HL-60/S4 treated with phorbol 12-myristate 13-acetate at 8.2 ng/mL for 4 days and 3 days (cell line): Measurements from ENCODE around the gene BHLHA9.
"Not testable (repeated sequence)": the region's sequence is repeated elsewhere in the genome, so short reads cannot be mapped to it uniquely, and the experiment has no call there.

ENCODE experiments used
- in situ Hi-C: fragments of 300-500 bp; cut with MboI; formaldehyde crosslinking; loops from 2 replicates; pipeline ENCODE4 v1.15.0; 2022; ENCODE audit warnings: low sequenced_read_pairs

Gene BHLHA9

DNA sequence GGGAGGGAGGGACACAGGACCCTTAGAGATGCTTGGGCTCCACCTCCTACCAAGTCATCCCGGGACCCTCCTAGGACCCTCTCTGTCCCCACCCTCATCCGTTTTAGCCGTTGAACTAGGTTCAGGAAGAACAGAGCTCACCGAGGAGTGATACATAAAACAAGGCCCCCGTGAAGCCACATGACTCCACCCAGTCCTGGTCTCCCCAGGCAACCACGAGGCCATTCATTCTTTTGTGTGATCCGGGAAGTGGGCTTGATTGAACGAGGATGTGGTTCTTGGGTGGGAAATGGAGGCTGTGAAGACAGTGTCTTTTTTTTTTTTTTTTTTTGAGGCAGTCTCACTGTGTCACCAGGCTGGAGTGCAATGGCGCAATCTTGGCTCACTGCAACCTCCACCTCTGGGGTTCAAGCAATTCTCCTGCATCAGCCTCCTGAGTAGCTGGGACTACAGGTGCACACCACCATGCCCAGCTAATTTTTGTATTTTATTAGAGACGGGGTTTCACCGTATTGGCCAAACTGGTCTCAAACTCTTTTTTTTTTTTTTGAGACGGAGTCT is 24.0 kb downstream of the BHLHA9 start:
- in situ Hi-C loops, result no loop called here

GRCh38 chr17:1298606-1299005 is 28.4 kb downstream of the BHLHA9 start:
- in situ Hi-C loops, result no loop called here

DNA sequence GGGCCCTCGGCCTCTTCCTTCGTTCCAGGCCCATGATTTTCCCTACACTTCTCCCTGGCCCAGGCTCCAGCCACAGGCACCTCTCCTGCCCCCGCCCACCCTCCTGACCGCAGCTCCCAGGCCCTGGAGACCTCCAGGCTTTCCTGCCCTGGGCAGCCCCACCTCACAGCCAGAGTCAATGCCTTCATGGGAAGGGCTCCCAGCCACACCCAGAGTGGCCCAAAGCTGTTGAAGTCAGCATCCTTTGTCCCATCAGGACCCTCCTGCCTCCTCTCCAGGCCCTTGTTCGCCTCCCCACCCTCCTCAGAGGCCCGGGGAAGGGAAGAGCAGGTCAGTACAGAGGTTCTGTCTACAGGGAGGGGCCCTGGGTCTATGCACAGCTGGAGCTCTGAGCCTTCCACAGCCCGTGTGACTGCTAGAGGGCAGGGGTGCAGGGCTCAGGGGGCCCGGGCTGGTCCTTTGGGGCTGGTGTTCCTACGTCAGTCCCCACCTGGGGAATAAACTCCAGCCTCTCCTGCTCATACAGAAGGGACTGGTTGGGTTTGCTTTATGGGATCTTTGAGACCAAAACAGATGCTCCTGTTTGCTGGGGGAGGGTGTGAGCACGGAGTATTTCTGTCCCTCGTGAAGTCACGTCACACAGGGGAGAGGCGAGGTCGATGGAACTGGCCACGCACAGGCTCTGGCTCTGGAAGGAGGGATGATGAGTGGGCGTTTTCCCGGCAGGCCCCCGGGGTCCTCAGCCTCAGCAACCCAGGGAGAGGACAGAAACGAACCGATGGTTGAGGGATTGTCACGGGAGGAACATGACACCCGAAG is 29.5 kb downstream of the BHLHA9 start:
- in situ Hi-C loops, result no loop called here

- in situ Hi-C loops, result no loop called here
Measured at GRCh38 chr17:1300371-1300905, 30.2 kb downstream of the BHLHA9 start.

GRCh38 chr17:1301546-1301945 is 31.3 kb downstream of the BHLHA9 start:
- in situ Hi-C loops, result no loop called here

- in situ Hi-C loops, result no loop called here
Measured at GRCh38 chr17:1302761-1303160, 32.5 kb downstream of the BHLHA9 start.

- in situ Hi-C loops, result no loop called here
Measured at GRCh38 chr17:1304522-1304921, 34.3 kb downstream of the BHLHA9 start.

GRCh38 chr17:1304962-1305563 is 34.8 kb downstream of the BHLHA9 start:
- in situ Hi-C loops, result no loop called here

- in situ Hi-C loops, result not testable (repeated sequence)
Measured at GRCh38 chr17:1307829-1308228, 37.6 kb downstream of the BHLHA9 start.

- in situ Hi-C loops, result no loop called here
Measured at GRCh38 chr17:1312261-1312870, 42.1 kb downstream of the BHLHA9 start.

GRCh38 chr17:1313270-1314005 is 43.2 kb downstream of the BHLHA9 start:
- in situ Hi-C loops, result no loop called here

- in situ Hi-C loops, result no loop called here
Measured at GRCh38 chr17:1315409-1315808, 45.2 kb downstream of the BHLHA9 start.

DNA sequence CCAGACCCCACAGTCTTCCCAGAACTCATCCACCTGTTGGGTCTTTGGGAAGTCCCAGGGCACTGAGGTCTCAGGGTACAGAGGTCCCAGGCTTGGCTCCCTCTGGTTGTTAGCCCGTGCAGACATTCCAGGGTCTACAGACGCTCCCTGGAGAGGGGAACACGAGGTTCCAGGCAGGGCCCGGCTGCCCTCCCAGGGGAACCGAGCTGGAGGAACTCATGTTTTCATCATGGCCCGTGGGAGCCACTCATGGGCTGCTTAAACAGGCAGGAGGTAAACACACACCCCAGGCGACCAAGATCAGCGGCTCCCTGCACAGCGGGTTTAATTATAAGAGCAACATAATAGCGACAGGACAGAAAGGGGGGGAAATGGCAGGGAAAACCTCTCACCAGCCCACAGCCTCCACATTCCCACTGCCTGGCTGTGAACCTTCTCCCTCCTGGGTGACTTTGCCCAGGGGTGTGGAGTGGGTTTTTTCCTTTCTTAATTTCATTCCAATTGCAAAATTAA is 45.7 kb downstream of the BHLHA9 start:
- in situ Hi-C loops, result no loop called here
